IMR-90 (cell line): ENCODE data around the gene RPP30. TPM values are rescaled to one million over a fixed set of nuclear protein-coding genes. Genes with fewer than 3 reads are reported as not detected.

Experiments used
- ATAC-seq: fragments of 200-7000 bp; cut with Tn5 transposase; 2 replicates; pipeline ENCODE4 v1.9.1; 2020; ENCODE audit warnings: low read depth, mild to moderate bottlenecking, moderate library complexity
- BruUV-seq: library from RNA; stranded (reverse); fragments of 400-500 nt; replicated peaks from 2 replicates; lab custom pipeline; 2021; lab: Mats Ljungman, UMichigan
- CTCF ChIA-PET: fragments of 300-600 bp; formaldehyde crosslinking; extraction: SDS; loops from one replicate; lab custom pipeline; 2021; ENCODE audit warnings: antibody characterized with exemption; lab: Yijun Ruan, JAX
- POLR2A ChIA-PET: fragments of 300-600 bp; sonication (Branson Sonifier 250); formaldehyde crosslinking; loops from one replicate; lab custom pipeline; 2022; ENCODE audit warnings: antibody characterized with exemption; ENCODE audit not compliant: unreplicated experiment; lab: Charles Lee
- DNase-seq: peaks from one replicate; pipeline ENCODE4 v3.0.0; 2013
- H2AFZ ChIP-seq: replicated peaks from 2 replicates; pipeline ENCODE3; 2013; ENCODE audit warnings: low read length, mild to moderate bottlenecking; ENCODE audit not compliant: poor library complexity
- H2AK5ac ChIP-seq: 2 replicates; pipeline ENCODE4 v1.6.1; 2013; ENCODE audit warnings: low read depth, low read length, inconsistent platforms
- H2AK9ac ChIP-seq: replicated peaks from 2 replicates; pipeline ENCODE3; 2013; ENCODE audit warnings: mild to moderate bottlenecking, low read depth, low read length, moderate library complexity; ENCODE audit not compliant: poor library complexity
- H2BK120ac ChIP-seq: 2 replicates; pipeline ENCODE4 v1.6.1; 2013; ENCODE audit warnings: low read depth, low read length, inconsistent platforms
- H2BK15ac ChIP-seq: 3 replicates; pipeline ENCODE4 v1.6.1; 2013; ENCODE audit warnings: low read depth, low read length, inconsistent platforms
- H2BK20ac ChIP-seq: 2 replicates; pipeline ENCODE4 v1.6.1; 2013; ENCODE audit warnings: low read depth, mild to moderate bottlenecking, inconsistent platforms, low read length, moderate library complexity
- H2BK5ac ChIP-seq: 2 replicates; pipeline ENCODE4 v1.6.1; 2013; ENCODE audit warnings: mild to moderate bottlenecking, low read depth, low read length, inconsistent platforms; ENCODE audit not compliant: poor library complexity, severe bottlenecking
- H3K14ac ChIP-seq: replicated peaks from 2 replicates; pipeline ENCODE4 v1.6.1; 2013; ENCODE audit warnings: low read depth, low read length, inconsistent platforms
- H3K18ac ChIP-seq: 2 replicates; pipeline ENCODE4 v1.6.1; 2013; ENCODE audit warnings: low read depth, low read length, control low read depth
- H3K23ac ChIP-seq: 2 replicates; pipeline ENCODE4 v1.6.1; 2013; ENCODE audit warnings: low read depth, low read length, inconsistent platforms
- H3K27ac ChIP-seq: 2 replicates; pipeline ENCODE4 v1.5.1; 2013; ENCODE audit warnings: mild to moderate bottlenecking, control low read depth, low read length; ENCODE audit not compliant: insufficient read depth
- H3K27me3 ChIP-seq: 2 replicates; pipeline ENCODE4 v1.6.1; 2013; ENCODE audit warnings: low read length; ENCODE audit not compliant: control insufficient read depth, insufficient read depth
- H3K36me3 ChIP-seq: 2 replicates; pipeline ENCODE4 v1.6.1; 2013; ENCODE audit warnings: low read length, mixed read lengths; ENCODE audit not compliant: control insufficient read depth, insufficient read depth
- H3K4ac ChIP-seq: 2 replicates; pipeline ENCODE4 v1.6.1; 2013; ENCODE audit warnings: low read depth, low read length, inconsistent platforms
- H3K4me1 ChIP-seq: 2 replicates; pipeline ENCODE4 v1.6.1; 2013; ENCODE audit warnings: low read length, mixed read lengths; ENCODE audit not compliant: control insufficient read depth, insufficient read depth
- H3K4me2 ChIP-seq: 2 replicates; pipeline ENCODE4 v1.6.1; 2013; ENCODE audit warnings: low read depth, mild to moderate bottlenecking, control low read depth, low read length, moderate library complexity
- H3K4me3 ChIP-seq: 2 replicates; pipeline ENCODE4 v1.5.1; 2013; ENCODE audit warnings: low read depth, mild to moderate bottlenecking, control low read depth, low read length, moderate library complexity; ENCODE audit not compliant: insufficient read depth
- H3K56ac ChIP-seq: 2 replicates; pipeline ENCODE4 v1.6.1; 2013; ENCODE audit warnings: low read length, inconsistent platforms; ENCODE audit not compliant: insufficient read depth; ENCODE audit errors: extremely low read depth
- H3K79me1 ChIP-seq, 2 experiments: 2 replicates each; pipeline ENCODE4 v1.6.1; 2013; ENCODE audit warnings: low read length in 2 of 2, inconsistent platforms in 1 of 2, low read depth in 1 of 2
- H3K9ac ChIP-seq: 2 replicates; pipeline ENCODE4 v1.6.1; 2013; ENCODE audit warnings: low read depth, low read length, control low read depth
- H3K9me1 ChIP-seq: 2 replicates; pipeline ENCODE4 v1.6.1; 2013; ENCODE audit warnings: low read length, inconsistent platforms; ENCODE audit not compliant: insufficient read depth
- H3K9me3 ChIP-seq: 2 replicates; pipeline ENCODE4 v1.6.1; 2013; ENCODE audit warnings: low read length; ENCODE audit not compliant: control insufficient read depth, insufficient read depth
- H4K20me1 ChIP-seq: 2 replicates; pipeline ENCODE4 v1.6.1; 2013; ENCODE audit warnings: low read length, inconsistent platforms; ENCODE audit not compliant: insufficient read depth
- H4K5ac ChIP-seq: 2 replicates; pipeline ENCODE4 v1.6.1; 2013; ENCODE audit warnings: mild to moderate bottlenecking, low read depth, low read length, control low read depth
- H4K8ac ChIP-seq, 2 experiments: 2 replicates each; pipeline ENCODE4 v1.6.1; 2013; ENCODE audit warnings: low read depth in 2 of 2, low read length in 2 of 2, control low read depth in 1 of 2, inconsistent platforms in 1 of 2
- H4K91ac ChIP-seq: 2 replicates; pipeline ENCODE4 v1.6.1; 2013; ENCODE audit warnings: low read depth, low read length, inconsistent platforms; ENCODE audit not compliant: insufficient read depth
- FOS ChIP-seq: fragments of 150-350 bp; IDR thresholded peaks from 2 replicates; pipeline ENCODE4 v1.6.1; 2016; ENCODE audit warnings: low read depth, low read length
- MXI1 ChIP-seq: IDR thresholded peaks from 2 replicates; pipeline ENCODE4 v1.6.1; 2012; ENCODE audit warnings: low read depth, mild to moderate bottlenecking, low read length, moderate library complexity, borderline replicate concordance
- POLR2A ChIP-seq: IDR thresholded peaks from 2 replicates; pipeline ENCODE4 v1.6.1; 2012; ENCODE audit warnings: mild to moderate bottlenecking, low read depth, low read length
- RAD21 ChIP-seq: IDR thresholded peaks from 2 replicates; pipeline ENCODE4 v1.6.1; 2012; ENCODE audit warnings: low read length, improper control_type of control experiment
- RFX5 ChIP-seq: IDR thresholded peaks from 2 replicates; pipeline ENCODE4 v1.8.0; 2012; ENCODE audit warnings: low read depth, mild to moderate bottlenecking, low read length, moderate library complexity
- WGBS, 2 experiments: methylation state at CpG; one replicate each; pipeline versions ENCODE4 v1.1.5 to v1.1.7; 2013; ENCODE audit warnings: missing lambda C conversion rate in 2 of 2; ENCODE audit not compliant: insufficient read length in 1 of 2; ENCODE audit errors: extremely low coverage in 2 of 2; 5-methylcytosine and 5-hydroxymethylcytosine counted together
- dilution Hi-C: fragments of 300-500 bp; cut with HindIII; formaldehyde crosslinking; loops from one replicate; pipeline ENCODE4 v1.14.3; 2018; ENCODE audit warnings: low sequenced_read_pairs; ENCODE audit not compliant: unreplicated experiment
- in situ Hi-C: fragments of 300-500 bp; cut with MboI; formaldehyde crosslinking; loops from 3 replicates; pipeline ENCODE4 v1.14.3; 2019; ENCODE audit warnings: low sequenced_read_pairs, inconsistent platforms, mixed read lengths
- intact Hi-C: fragments of 100-400 bp; cut with micrococcal nuclease; formaldehyde crosslinking; loops from 2 replicates; pipeline ENCODE4 v1.10.0; 2022
- polyA plus RNA-seq, 3 experiments: library from polyadenylated mRNA; depleted of rRNA; stranded (reverse); fragments of >200 nt; gene quantifications; 2 replicates each; pipeline ENCODE4 v1.2.3, GENCODE V29; 2012; ENCODE audit warnings: low replicate concordance in 1 of 3
- total RNA-seq: library from RNA; depleted of rRNA; stranded (reverse); fragments of >200 nt; gene quantifications from 2 replicates; pipeline ENCODE4 v1.2.3, GENCODE V29; 2012

RPP30 gene
- total and polyA plus RNA-seq, 2 of the 4 experiments (the other 2 are of a cell fraction): 27.6 to 45.2 TPM

- CTCF ChIA-PET: no interaction called here
These were observed 73.0 kb downstream of the RPP30 start for GRCh38 chr10:90944749-90945148.

More at GRCh38 chr10:90944749-90945148, 73.0 kb downstream of the RPP30 start:
- dilution Hi-C loops (no loop called here), intact Hi-C loops (no loop called here), in situ Hi-C loops (no loop called here)
- Histone ChIP-seq H2AFZ (no peak overlapping the region), H3K36me3 (no peaks in the 10 kb centered on the region), H3K56ac (no peak overlapping the region), H3K27ac (no peak overlapping the region), H3K14ac (0 out of 2 replicates have a peak overlapping the region, but pooled peaks have one; percentile 25), H2BK120ac (peak overlapping the region; percentile 27; the same call in 1 of the 2 replicates), H3K79me1 (no peaks in the 10 kb centered on the region), H4K20me1 (no peaks in the 10 kb centered on the region), H2BK20ac (no peak overlapping the region), H2AK5ac (no peak overlapping the region), H3K4me3 (no peak overlapping the region), H3K9me1 (peaks cover 7% of the 10 kb centered on the region; the same call in 1 of the 2 replicates), H4K5ac (no peak overlapping the region), H3K4me2 (no peak overlapping the region), H3K27me3 (no peaks in the 10 kb centered on the region), H3K18ac (no peak overlapping the region), H4K91ac (0 out of 2 replicates have a peak overlapping the region, but pooled peaks have one; percentile 12), H2AK9ac (no peak overlapping the region), H2BK5ac (no peak overlapping the region), H2BK15ac (no peak overlapping the region), H3K4ac (no peak overlapping the region), H3K4me1 (peaks cover 6% of the 10 kb centered on the region), H4K8ac (peak overlapping the region in 1 of 2 experiments; percentile 59; a peak in 2 of 4 replicates), H3K9me3 (no peaks in the 10 kb centered on the region), H3K9ac (no peak overlapping the region), H3K23ac (no peak overlapping the region)
- ATAC-seq: no peak
- no peak for DNase-seq
- POLR2A ChIA-PET: no interaction called here
- BruUV-seq: no TSS peak
- TF ChIP-seq RAD21 (no peak), MXI1 (no peak), RFX5 (no peak), FOS (no peak), POLR2A (no peak)
- no CpG with 5 or more reads among the region's 1 CpG for WGBS, 2 experiments
